GM18858 (cell line): Measurements from ENCODE around the gene TMEM154.

Experiments used
- ATAC-seq: cut with Tn5 transposase; IDR thresholded peaks from one replicate; pipeline ENCODE4 v1.9.1; 2021; ENCODE audit not compliant: unreplicated experiment

TMEM154 gene

DNA sequence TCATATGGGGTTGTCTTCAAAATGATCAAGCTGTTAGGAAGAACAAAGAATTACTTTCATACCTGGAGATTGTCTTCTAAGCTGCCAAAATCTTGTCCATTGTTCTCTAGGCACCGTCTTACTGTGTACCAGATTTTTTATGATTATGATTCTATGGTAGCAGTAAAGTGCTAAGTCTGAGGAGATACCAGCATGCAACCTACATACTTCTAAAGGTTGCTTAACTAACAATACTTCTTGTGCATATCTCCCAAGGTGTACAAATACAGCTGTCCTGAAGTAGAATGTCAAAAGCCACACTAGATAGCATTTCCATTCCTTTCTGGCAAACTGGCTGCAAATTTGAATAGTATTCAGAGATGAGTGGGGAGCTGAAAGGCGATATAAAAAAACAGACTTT, 81.3 kb downstream of the TMEM154 start:
- ATAC-seq = no peak

DNA sequence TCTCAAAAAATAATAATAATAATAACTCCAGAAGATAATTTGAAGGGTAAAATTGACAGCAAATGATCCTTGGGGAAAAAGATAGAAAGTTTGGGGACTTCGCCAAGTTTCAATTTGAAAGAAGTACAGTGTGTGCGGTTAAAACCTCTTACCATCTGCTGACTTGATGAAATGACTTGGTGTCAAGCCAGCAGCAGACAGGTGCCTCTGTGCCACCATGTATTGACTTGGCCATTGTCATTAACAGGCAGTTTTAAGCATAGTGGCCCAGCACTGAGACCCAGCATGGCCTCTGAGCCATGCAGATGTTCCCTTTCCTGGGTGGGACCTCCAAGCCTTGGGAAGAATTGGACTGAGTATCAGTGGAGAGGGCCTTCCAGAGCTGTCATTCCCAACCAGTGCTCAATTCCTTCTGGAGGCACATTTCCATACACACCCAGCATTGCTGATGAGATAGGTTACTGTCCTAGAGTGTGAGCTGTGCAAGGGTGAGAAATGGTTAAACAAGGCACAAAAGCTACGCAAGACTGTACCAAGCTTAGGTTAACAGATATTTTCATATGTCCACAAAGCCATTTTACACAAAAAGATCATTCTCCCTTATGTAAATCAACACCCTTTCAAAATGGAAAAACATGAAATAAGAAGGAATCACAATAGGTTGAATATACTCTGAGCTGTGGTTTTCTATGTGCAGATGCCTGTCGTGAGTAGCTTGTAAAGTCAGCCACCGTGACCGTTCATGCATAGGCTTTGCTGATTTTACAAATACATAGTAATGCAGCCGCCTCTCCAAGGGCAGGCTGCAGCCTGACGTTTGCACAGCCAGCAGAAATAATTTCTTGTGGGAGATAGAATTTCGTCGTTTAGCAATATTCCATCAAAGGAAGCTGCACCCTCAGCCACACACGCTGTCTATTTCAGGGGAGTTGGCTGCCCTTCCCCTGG, 84.5 kb downstream of the TMEM154 start:
- peak; percentile 87 for ATAC-seq

DNA sequence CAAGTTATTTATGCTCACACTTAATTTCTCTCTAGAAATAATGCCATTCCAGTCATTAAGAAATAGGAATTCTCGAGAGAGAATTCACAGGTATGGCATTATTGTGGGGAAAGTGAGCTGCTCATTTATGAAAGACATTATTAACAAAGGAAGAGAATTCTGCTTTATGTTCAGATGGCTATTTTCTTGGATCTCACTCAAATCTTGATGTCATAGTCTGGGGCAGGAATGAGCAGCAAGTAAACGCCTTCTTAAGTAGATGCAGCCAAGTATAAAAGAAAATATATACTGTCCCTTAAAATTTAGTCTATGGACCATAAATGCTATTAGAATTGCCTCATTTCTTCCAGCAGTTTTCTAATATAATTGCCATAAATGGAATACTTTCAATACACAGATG, 85.7 kb downstream of the TMEM154 start:
- no peak for ATAC-seq

DNA sequence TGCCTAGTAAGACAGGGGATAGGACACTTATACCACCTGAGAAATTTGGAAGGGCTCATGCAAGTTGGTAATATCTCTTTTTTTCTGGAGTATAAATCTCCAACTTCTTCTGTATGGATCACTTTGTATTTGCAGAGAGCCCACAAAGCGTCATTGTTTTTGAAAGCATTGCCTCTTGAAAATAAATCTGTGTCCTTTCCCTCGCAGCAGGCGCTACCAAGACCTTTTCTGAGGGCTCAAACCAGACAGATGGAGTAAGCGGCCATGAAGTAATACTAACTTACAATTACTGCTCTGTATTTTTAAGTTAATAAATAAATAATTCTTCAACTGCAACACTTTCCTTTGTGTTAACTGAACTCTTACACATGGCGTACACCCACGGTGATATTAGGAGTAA, 87.9 kb downstream of the TMEM154 start:
- ATAC-seq = no peak

DNA sequence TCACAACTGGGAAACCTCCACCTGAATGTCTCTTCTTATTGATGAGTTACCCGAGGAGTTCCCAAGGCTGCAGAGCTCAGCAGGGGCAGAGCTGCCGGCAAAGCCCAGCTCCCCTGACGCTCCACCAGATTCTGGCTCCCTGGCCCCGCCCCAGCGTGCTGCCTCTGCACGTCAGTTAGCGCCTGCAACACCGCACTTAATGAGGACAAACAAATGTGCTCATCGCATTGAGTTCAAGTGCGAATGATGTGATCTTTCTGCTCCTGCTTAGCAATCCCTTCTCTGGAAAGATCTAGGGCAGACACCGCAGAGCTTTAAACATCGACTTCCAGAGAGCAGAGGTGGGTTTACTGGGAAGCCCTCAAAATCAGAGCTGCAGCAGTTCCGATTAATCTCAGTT, 88.4 kb downstream of the TMEM154 start:
- no peak for ATAC-seq

DNA sequence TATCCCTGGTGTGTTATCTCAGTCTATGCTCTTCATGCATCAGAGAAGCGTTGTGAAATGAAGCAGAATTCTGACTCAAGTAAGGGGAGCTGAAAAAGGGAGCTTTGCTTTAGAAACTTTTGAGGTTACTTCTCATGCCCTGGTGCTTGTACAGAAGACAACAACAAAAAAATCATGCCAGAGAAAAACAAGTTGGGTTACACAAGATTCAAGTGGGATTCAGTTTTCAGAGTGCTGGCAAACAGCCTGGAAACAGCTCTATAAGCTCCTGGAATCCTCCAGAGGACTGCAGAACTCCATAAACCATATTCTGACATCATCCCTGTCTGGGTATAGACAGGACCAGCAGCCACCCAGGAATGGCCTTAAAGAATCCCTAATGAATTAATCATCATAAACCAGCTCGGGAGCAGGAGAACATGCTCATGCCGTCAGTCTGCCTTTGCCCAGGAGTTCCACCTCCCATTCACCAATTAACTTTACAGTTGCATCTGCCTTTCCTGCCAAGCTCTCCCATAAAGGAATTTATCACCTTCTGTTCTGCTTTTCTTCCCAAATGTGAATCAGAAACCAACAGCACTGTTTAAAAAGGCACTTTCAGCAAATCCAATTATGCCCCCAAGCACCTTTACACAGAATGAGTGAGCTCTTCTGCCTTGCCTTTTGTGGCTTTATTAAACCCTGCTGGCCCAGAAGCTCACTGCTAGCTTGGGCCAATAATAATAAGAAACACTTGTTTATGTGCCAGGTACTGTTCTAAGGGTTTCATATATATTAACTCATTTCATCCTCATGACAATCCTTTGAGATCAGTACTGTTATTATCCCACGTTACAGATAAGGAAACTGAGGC, 89.4 kb downstream of the TMEM154 start:
- peak; percentile 41 for ATAC-seq

DNA sequence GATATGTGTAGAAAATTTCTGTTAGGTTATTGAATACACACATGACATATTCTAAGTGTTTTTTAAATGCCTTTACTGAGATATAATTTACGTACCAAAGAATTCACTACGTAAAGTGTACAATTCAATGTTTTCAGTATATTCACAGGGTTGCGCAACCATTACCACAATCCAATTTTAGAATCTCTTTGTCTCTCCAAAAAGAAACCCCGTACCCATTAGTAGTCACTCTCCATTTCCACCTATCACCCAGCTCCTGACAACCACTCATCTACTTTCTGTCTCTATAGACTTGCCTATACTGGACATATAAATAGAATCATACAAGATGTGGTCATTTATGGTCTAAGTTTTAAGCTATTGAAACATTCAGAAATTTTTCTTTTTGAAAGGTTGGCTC, 90.9 kb downstream of the TMEM154 start:
- ATAC-seq = no peak

DNA sequence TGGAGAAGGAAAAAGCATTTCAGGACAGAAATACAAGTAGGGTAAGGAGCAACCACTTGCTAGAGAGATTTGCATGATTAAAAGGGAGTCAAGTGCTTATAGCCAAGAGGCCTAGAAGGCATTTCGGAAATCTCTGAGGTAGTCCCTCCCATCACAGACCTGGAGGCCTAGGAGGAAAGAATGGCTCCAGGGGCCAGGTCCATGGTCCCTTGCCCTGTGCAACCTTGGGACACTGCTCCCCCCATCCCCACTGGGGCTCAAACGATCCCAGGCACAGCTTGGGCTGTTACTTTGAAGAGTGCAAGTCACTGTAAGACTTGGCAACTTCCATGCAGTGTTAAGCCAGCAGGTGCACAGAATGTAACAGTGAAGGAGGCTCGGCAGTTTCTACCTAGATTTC, 92.7 kb downstream of the TMEM154 start:
- ATAC-seq = no peak

DNA sequence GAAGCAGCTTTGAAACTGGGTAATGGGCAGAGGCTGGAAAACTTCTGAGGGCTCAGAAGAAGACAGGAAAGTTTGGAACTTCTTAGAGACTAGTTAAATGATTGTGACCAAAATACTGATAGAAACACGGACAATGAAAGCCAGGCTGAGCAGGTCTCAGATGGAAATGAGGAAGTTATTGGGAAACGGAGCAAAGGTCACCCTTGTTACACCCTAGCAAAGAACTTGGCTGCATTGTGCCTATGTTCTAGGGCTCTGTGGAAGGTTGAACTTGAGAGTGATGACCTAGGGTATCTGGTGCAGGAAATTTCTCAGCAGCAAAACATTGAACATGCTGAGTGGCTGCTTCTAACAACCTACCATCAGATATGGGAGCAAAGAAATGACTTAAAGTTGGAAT, 93.1 kb downstream of the TMEM154 start:
- ATAC-seq = no peak

DNA sequence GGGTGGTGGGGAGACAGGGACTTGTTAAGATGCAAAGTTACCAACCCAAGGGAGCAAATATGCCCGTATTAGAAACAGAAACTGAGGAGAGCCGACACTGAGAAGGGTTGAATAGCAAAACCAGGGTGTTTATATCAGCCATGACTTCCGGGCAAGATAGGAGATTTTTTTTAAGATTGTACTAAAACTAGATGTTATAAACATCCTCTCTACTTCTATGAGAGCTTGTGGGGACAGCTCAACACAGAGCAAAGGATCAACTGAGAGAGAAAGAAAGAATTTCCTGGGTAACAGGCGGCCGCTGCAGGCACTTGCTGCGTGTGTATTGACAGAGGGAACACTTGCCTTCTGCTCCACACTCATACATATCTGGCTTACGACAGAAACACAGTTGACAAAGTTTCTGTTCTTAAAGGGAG, 94.8 kb downstream of the TMEM154 start:
- no peak for ATAC-seq

DNA sequence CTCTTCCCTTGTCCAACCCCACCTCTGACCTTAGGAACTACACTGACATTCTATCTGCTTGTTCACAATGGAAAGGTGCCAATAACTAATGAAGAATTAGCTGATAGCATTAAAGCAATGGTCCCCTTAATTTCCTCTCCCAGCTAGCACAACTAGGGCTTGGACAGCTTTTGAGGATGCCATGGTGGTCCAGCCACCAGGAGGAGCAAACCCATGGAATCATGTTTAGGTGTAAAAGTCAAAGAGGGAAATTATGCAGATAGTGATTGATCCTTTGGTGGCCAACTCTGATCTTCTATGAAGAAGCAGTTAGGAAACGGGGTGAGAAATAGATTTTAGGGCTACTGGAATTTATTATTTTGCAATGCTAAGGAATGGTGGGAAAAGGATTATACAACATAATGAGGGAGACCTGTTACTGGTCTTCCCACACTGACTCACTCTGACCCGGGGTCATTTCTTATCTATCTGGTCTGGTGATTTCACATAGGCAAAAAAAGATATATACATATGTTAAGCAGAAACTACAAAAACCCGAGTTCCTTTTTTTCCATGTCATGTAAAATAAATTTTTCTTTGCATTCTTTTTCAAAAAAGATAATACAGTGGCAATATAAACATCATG, 98.1 kb downstream of the TMEM154 start:
- ATAC-seq = no peak

DNA sequence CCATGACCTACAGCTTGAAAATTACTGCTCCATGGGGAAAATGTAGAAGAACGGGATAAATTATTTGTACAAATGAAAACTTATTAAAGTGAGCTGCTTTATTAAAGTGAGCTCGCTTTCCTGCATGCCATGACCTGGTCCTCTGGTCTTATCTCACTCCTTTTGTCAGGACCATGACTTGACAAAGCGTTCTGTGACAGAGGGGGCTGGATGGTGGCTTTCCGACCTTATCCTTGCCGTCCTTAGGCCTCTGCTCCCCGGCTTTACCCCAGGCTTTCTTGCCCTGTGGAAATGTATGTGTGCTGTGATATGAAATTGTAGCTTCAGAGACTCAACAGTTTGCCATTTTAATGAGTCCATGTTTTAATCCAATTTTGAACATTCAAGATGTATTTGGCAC, 99.9 kb downstream of the TMEM154 start:
- ATAC-seq = no peak

DNA sequence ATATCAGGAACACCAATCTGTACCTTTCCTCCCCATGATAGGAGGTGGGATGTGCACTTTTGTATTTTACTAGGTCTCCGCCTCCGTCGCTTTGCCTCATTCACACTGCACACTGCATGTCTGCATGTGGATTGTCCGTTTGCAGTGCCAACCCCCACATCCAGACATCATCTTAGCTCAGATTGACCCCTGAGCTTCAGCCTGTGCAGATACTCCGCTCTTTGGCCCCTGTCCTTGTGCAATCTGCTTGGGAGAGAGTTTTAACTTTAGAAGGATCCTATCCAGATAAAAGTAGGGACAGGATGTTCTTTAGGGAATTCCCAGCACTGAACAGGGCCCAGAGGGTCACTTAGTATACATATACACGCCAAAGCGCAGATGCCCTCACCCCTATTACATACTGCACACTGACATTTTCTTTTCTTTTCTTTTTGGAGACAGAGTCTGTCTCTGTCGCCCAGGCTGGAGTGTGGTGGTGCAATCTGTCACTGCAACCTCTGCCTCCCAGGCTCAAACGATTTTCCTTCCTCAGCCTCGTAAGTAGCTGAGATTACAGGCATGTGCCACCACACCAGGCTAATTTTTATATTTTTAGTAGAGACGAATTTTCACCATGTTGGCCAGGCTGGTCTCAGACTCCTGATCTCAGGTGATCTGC, 100.6 kb downstream of the TMEM154 start:
- ATAC-seq = no peak

DNA sequence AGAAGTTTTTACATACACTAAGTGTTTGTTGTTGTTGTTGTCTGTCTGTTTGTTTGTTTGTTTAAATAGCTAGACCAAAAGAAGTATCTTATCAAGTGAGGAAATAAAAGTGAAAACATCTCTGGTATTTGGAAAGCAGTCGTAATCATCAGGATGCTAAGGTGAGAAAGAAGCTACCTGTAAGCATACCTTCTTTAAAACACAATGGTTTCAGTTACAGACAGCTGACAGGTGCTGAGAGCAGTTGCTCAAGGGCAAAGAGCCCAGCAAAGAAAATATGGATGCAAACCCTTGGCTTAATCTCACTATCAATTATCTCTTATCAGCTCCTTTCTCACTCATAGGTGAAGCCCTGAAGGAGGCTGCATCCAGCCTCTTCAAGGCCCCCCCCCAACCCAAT, 101.1 kb downstream of the TMEM154 start:
- ATAC-seq = no peak

DNA sequence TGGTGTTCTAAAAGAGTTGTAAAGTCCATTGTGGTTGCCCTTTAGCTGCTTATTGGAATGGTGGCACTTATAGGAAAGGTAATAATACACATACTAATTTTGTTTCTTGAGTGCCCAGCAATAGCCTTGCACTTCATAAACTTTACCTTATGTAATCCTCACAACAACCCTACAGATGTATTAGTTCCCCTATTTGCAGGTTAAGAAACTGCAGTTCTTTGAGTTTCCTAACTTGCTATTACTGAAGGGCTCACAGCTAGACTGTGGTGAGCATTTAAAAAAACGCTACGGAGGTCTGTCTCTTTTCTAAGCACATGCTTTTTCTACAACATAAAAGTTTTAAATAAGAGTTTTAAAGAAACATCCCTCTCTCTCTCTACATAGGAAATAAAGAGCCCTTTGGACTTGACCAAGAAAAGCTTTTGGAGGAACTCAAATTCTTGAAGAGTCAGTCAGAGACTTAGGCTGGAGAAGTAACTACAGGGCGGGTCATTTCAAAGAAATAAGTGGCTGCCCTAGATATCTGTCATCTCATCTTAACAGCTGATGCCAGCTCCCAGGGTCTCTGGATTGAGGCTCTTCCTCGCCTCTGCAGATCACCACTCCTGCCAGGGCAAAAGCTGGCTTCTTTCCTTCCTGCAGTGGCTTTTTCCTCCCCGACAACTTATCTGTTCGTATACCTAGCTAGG, 101.9 kb downstream of the TMEM154 start:
- peak; percentile 80 for ATAC-seq

DNA sequence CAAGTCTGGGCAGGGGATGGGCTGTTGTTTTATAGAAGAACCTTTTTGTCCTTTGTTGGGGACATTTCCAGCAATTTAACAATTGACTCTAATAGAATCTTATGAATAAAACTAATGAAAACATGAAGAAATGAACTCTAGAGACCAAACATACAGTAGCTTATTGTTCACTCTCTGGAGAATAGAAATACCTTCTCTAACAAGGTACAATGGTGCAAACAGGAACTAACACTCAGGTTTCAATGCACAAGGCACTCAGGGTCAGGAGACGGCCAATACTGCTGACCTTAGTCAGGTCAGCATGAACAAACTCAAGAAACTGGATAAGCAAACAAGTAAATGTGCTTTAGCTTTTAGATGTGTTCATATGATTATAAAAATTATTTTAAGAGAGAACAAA, 104.3 kb downstream of the TMEM154 start:
- ATAC-seq = no peak

DNA sequence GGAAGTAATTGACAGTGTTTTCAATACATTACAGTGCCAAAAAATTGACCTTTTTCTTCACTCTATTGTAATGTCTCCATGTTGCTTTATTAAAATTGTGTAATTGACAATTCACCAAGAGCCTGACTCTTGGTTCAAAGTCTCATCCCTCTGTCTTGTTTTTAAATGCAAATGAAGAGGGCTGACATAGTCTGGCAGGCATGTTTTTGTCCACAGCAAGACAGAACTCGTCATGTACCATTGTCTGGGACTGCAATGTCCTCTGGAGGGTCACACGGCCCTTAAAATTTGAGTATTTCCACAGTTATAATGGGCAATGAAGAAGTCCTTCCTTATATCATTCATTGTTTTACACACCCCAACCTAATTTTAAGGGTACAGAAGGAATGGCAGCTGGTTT, 105.9 kb downstream of the TMEM154 start:
- ATAC-seq = no peak

DNA sequence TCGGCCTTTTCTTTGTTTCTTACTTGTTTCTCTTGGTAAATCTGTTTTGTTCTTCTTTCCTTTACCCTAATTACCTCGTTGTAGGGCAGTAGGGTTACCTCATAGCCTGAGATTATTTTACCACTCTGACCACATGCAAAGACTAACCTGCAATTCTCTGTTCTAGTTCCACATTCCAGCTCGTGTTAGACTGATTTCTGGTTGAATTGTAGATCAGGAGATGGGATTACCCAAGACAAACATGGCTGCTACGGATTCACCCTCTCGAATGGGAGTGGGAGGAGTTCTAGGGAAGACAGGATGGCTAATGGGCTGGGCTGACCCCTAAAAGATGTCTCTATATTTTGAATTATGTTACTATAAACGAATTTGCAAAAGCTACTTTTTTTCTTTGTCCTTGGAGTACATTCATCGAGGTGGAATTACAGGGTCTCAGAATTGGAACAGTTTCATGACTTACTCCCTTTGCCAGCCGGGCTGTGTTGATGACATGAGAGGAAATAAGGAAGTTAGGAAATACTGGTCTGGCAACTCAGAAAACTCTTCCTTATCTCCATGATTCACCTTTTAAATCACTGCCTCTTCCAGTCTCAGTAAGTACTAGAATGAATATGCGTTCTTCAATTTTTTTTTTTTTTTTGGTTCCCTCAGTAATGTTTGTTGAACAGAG, 107.2 kb downstream of the TMEM154 start:
- ATAC-seq = peak; percentile 62

DNA sequence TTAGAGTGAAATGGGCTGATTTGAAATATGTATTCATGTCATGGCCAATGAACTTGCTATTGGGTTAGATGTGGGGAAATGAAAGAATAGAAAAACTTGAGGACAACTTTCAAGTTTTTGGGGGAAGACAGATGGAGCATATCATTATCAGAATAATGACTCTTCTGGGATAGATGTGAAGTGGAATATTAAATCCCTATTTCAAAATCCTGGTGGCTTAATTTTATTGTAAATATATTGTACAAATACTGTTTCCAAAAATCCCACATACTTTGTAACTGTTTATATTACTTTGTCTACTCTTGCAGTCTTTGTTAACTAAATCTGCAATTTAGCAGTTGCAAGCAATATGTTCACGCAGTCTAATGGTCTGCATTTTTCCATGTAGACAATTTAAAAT, 108.0 kb downstream of the TMEM154 start:
- no peak for ATAC-seq

DNA sequence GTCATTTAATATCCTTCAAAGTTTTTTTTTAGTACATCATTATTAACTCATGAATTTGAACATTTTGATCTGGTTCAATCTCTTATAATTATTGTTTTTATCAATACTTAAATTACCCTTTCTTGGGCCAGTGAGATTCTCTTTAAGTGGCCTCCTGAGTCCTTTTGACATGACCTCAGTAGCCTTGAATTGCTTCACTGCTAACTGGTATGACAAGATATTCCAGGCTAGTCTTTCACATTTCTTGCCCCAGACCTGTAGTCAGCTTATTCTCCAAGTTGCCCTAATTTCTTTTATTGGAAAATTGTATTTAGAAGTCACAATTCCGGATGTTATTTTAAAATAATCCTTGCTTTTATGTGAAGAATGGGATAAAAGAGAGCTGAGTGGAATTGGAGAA, 108.5 kb downstream of the TMEM154 start:
- ATAC-seq = no peak
